ENCODE data around the gene TRAK1. TPM values are rescaled to one million over a fixed set of nuclear protein-coding genes. Genes with fewer than 3 reads are reported as not detected.

TRAK1 gene
- polyA plus RNA-seq, 1 donor (not counting 4 experiments of a cell fraction or from before 2014, with no cell fraction given) = 58.2 TPM

GRCh38 chr3:42271786-42272185 lies 180.6 kb downstream of the TRAK1 start:
- Histone ChIP-seq H3K9me3 (ENCODE audit: control insufficient read depth, low read depth, low read length) (no peaks in the 10 kb centered on the region), H3K79me2 (ENCODE audit: control insufficient read depth, insufficient read depth, low read length) (no peaks in the 10 kb centered on the region), H4K20me1 (ENCODE audit: control insufficient read depth, extremely low read depth, insufficient read depth, low read length) (no peaks in the 10 kb centered on the region), H3K4me1 (ENCODE audit: control insufficient read depth, extremely low read depth, insufficient read depth, low read length) (no peaks in the 10 kb centered on the region), H2AFZ (ENCODE audit: control insufficient read depth, low read length) (no peak overlapping the region), H3K4me3 (ENCODE audit: control insufficient read depth in 2 of 3, extremely low read depth in 1 of 3, insufficient read depth in 2 of 3, low read depth in 1 of 3, low read length in 3 of 3) (no peak overlapping the region), H3K9me1 (ENCODE audit: control insufficient read depth, extremely low read depth, insufficient read depth, low read length) (no peaks in the 10 kb centered on the region), H3K27me3 (ENCODE audit: control insufficient read depth, extremely low read depth, insufficient read depth, low read length) (peaks cover 34% of the 10 kb centered on the region), H3K36me3 (ENCODE audit: control insufficient read depth in 2 of 2, extremely low read depth in 1 of 2, insufficient read depth in 2 of 2, low read length in 2 of 2) (no peaks in the 10 kb centered on the region), H3K27ac (ENCODE audit: control insufficient read depth, insufficient read depth, low read length) (no peak overlapping the region), H3K9ac (ENCODE audit: control insufficient read depth, extremely low read depth, insufficient read depth, low read length) (no peak overlapping the region), H3K4me2 (ENCODE audit: control insufficient read depth, extremely low read depth, insufficient read depth, low read depth, low read length) (no peak overlapping the region)
- dilution Hi-C loops (cut with MboI; ENCODE audit: extremely low pct_ligation_motif_present, low sequenced_read_pairs) = loop anchor here (25.0 kb wide), 2 partner anchors 91 to 166 kb away; no protein-coding TSS in a partner anchor
- FAIRE-seq (no peak), DNase-seq (ENCODE audit: low read depth, low spot score) (no peak)
- TF ChIP-seq CTCF (optimal IDR thresholded peaks at IDR 0.05 in 1 of 3, IDR thresholded peaks at IDR 0.05 in 1 of 3, conservative IDR thresholded peaks at IDR 0.05 in 1 of 3; ENCODE audit: extremely low read depth in 1 of 3, insufficient read depth in 2 of 3, low read length in 3 of 3) = no peak
- no peak for TF ChIP-seq EZH2 (IDR thresholded peaks at IDR 0.05; ENCODE audit: low read length)

GRCh38 chr3:42273361-42273760 lies 182.2 kb downstream of the TRAK1 start:
- DNase-seq (ENCODE audit: low read depth, low spot score) (no peak), FAIRE-seq (no peak)
- no peaks in the 10 kb centered on the region for H3K36me3 ChIP-seq (ENCODE audit: control insufficient read depth in 2 of 2, extremely low read depth in 1 of 2, insufficient read depth in 2 of 2, low read length in 2 of 2)
- H3K27me3 ChIP-seq (ENCODE audit: control insufficient read depth, extremely low read depth, insufficient read depth, low read length) = peaks cover 29% of the 10 kb centered on the region
- no peaks in the 10 kb centered on the region for H3K4me1 ChIP-seq (ENCODE audit: control insufficient read depth, extremely low read depth, insufficient read depth, low read length)
- dilution Hi-C loops (cut with MboI; ENCODE audit: extremely low pct_ligation_motif_present, low sequenced_read_pairs) = loop anchor here (25.0 kb wide), 2 partner anchors 89 to 164 kb away; no protein-coding TSS in a partner anchor
- H3K4me2 ChIP-seq (ENCODE audit: control insufficient read depth, extremely low read depth, insufficient read depth, low read depth, low read length) = no peak overlapping the region
- H3K9ac ChIP-seq (ENCODE audit: control insufficient read depth, extremely low read depth, insufficient read depth, low read length) = no peak overlapping the region
- no peaks in the 10 kb centered on the region for H3K9me3 ChIP-seq (ENCODE audit: control insufficient read depth, low read depth, low read length)
- H3K9me1 ChIP-seq (ENCODE audit: control insufficient read depth, extremely low read depth, insufficient read depth, low read length) = no peaks in the 10 kb centered on the region
- H3K27ac ChIP-seq (ENCODE audit: control insufficient read depth, insufficient read depth, low read length) = no peak overlapping the region
- no peak overlapping the region for H2AFZ ChIP-seq (ENCODE audit: control insufficient read depth, low read length)
- TF ChIP-seq CTCF (optimal IDR thresholded peaks at IDR 0.05 in 1 of 3, IDR thresholded peaks at IDR 0.05 in 1 of 3, conservative IDR thresholded peaks at IDR 0.05 in 1 of 3; ENCODE audit: extremely low read depth in 1 of 3, insufficient read depth in 2 of 3, low read length in 3 of 3) (no peak), EZH2 (IDR thresholded peaks at IDR 0.05; ENCODE audit: low read length) (no peak)
- no peaks in the 10 kb centered on the region for H3K79me2 ChIP-seq (ENCODE audit: control insufficient read depth, insufficient read depth, low read length)
- no peak overlapping the region for H3K4me3 ChIP-seq (ENCODE audit: control insufficient read depth in 2 of 3, extremely low read depth in 1 of 3, insufficient read depth in 2 of 3, low read depth in 1 of 3, low read length in 3 of 3)
- no peaks in the 10 kb centered on the region for H4K20me1 ChIP-seq (ENCODE audit: control insufficient read depth, extremely low read depth, insufficient read depth, low read length)
